HepG2 (cell line): ENCODE data around the gene DHRS12. TPM values are rescaled to one million over a fixed set of nuclear protein-coding genes. Genes with fewer than 3 reads are reported as not detected.

Experiments
- ATAC-seq: fragments of 200-7000 bp; cut with Tn5 transposase; 3 replicates; pipeline ENCODE4 v1.9.1; 2020; ENCODE audit warnings: mild to moderate bottlenecking, moderate library complexity
- BruUV-seq: library from RNA; stranded (reverse); fragments of 400-500 nt; replicated peaks from 2 replicates; lab custom pipeline; 2021; lab: Mats Ljungman, UMichigan
- CTCF ChIA-PET: fragments of 300-600 bp; formaldehyde crosslinking; extraction: SDS; loops from one replicate; lab custom pipeline; 2021; ENCODE audit warnings: low total read pairs, inconsistent platforms, low intra/inter-chr PET ratio; lab: Yijun Ruan, JAX
- POLR2A ChIA-PET: fragments of 350-600 bp; sonication (Branson Sonifier 250); formaldehyde crosslinking; loops from one replicate; lab custom pipeline; 2020; ENCODE audit warnings: antibody characterized with exemption, inconsistent platforms; lab: Yijun Ruan, JAX
- DNase-seq: peaks from one replicate; pipeline ENCODE4 v3.0.0-alpha.2; 2015; ENCODE audit warnings: low spot score
- FAIRE-seq: peaks from 3 replicates; lab custom pipeline; 2011; peaks lifted over from hg19 to GRCh38; lab: Jason Lieb, UNC
- H2AFZ ChIP-seq: one replicate; pipeline ENCODE4 v1.6.1; 2011; ENCODE audit warnings: low read length, inconsistent platforms
- H3K27ac ChIP-seq: fragments of 300-600 bp; 3 replicates; pipeline ENCODE4 v1.8.0; 2011; ENCODE audit warnings: mixed run types, mild to moderate bottlenecking, mixed read lengths, low read length, inconsistent platforms; ENCODE audit not compliant: insufficient read depth; ENCODE audit errors: extremely low read length
- H3K27me3 ChIP-seq, 2 experiments: fragments of 200-600 bp in 1 of 2; 2 replicates in 1 of 2; 3 replicates in 1 of 2; pipeline versions ENCODE4 v1.6.0 to v1.8.0; 2011; ENCODE audit warnings: low read length in 2 of 2, mild to moderate bottlenecking in 2 of 2, moderate library complexity in 2 of 2, inconsistent platforms in 1 of 2; ENCODE audit not compliant: insufficient read depth in 2 of 2, control insufficient read depth in 1 of 2
- H3K36me3 ChIP-seq, 2 experiments: fragments of 200-600 bp in 1 of 2; replicated peaks in 1 of 2; 2 replicates in 1 of 2; 3 replicates in 1 of 2; pipeline versions ENCODE4 v1.5.1 to v1.8.0; 2011; ENCODE audit warnings: low read length in 2 of 2, inconsistent platforms in 1 of 2; ENCODE audit not compliant: insufficient read depth in 2 of 2, control insufficient read depth in 1 of 2
- H3K4me1 ChIP-seq: 2 replicates; pipeline ENCODE4 v1.5.1; 2012; ENCODE audit warnings: low read length, inconsistent platforms; ENCODE audit not compliant: insufficient read depth
- H3K4me2 ChIP-seq: 2 replicates; pipeline ENCODE4 v1.6.0; 2011; ENCODE audit warnings: low read depth, low read length, inconsistent platforms
- H3K4me3 ChIP-seq, 3 experiments: fragments of 200-600 bp in 1 of 3; sonication (generic), shearing (Covaris generic) in 1 of 3; replicated peaks in 1 of 3; 2 replicates each; pipeline ENCODE4 v1.5.1; 2011 to 2016; ENCODE audit warnings: low read length in 3 of 3, inconsistent platforms in 2 of 3, low read depth in 2 of 3, mild to moderate bottlenecking in 2 of 3, control low read depth in 1 of 3, mixed read lengths in 1 of 3; ENCODE audit not compliant: insufficient read depth in 1 of 3
- H3K79me2 ChIP-seq: one replicate; pipeline ENCODE4 v1.6.1; 2011; ENCODE audit warnings: low read length, inconsistent platforms; ENCODE audit not compliant: insufficient read depth
- H3K9ac ChIP-seq: 2 replicates; pipeline ENCODE4 v1.6.0; 2011; ENCODE audit warnings: mild to moderate bottlenecking, low read depth, low read length, inconsistent platforms; ENCODE audit not compliant: insufficient read depth
- H3K9me3 ChIP-seq: 2 replicates; pipeline ENCODE4 v1.5.1; 2012; ENCODE audit warnings: mild to moderate bottlenecking, low read length
- H4K20me1 ChIP-seq: 2 replicates; pipeline ENCODE4 v1.6.0; 2011; ENCODE audit warnings: inconsistent platforms, mild to moderate bottlenecking, low read length, moderate library complexity; ENCODE audit not compliant: insufficient read depth
- BRF2 ChIP-seq: sonication (generic); formaldehyde crosslinking; IDR thresholded peaks from 2 replicates; pipeline ENCODE4 v1.8.1; 2022; ENCODE audit warnings: mild to moderate bottlenecking, missing genetic modification reagents
- HNRNPH1 ChIP-seq: fragments of 200-400 bp; formaldehyde crosslinking; optimal IDR thresholded peaks from 2 replicates; pipeline ENCODE3; 2017; ENCODE audit warnings: mild to moderate bottlenecking, low read depth, low read length
- IRF1 ChIP-seq: sonication (generic); formaldehyde crosslinking; IDR thresholded peaks from 2 replicates; pipeline ENCODE4 v1.4.0; 2020; ENCODE audit warnings: low read depth, mild to moderate bottlenecking, missing genetic modification reagents
- KLF12 ChIP-seq: sonication (generic); formaldehyde crosslinking; IDR thresholded peaks from 2 replicates; pipeline ENCODE4 v1.4.0; 2020; ENCODE audit warnings: missing genetic modification reagents, borderline replicate concordance
- NFE2 ChIP-seq: sonication (generic); formaldehyde crosslinking; IDR thresholded peaks from 2 replicates; pipeline ENCODE4 v1.4.0; 2020; ENCODE audit warnings: missing genetic modification reagents
- POGZ ChIP-seq: sonication (generic); formaldehyde crosslinking; IDR thresholded peaks from 2 replicates; pipeline ENCODE4 v1.4.0; 2020; ENCODE audit warnings: mild to moderate bottlenecking, missing genetic modification reagents
- RAD21 ChIP-seq: fragments of 450-650 bp; formaldehyde crosslinking; IDR thresholded peaks from 2 replicates; pipeline ENCODE4 v1.5.0; 2020; ENCODE audit warnings: mild to moderate bottlenecking
- ZBTB38 ChIP-seq: sonication (generic); formaldehyde crosslinking; IDR thresholded peaks from 2 replicates; pipeline ENCODE4 v1.5.1; 2020; ENCODE audit warnings: mild to moderate bottlenecking, missing genetic modification reagents
- ZMAT5 ChIP-seq: sonication (generic); formaldehyde crosslinking; IDR thresholded peaks from 2 replicates; pipeline ENCODE4 v1.5.0; 2020; ENCODE audit warnings: mild to moderate bottlenecking, low read depth, missing genetic modification reagents, borderline replicate concordance
- ZNF10 ChIP-seq: sonication (generic); formaldehyde crosslinking; IDR thresholded peaks from 2 replicates; pipeline ENCODE4 v1.4.0; 2020; ENCODE audit warnings: mild to moderate bottlenecking, low read depth, missing genetic modification reagents, borderline replicate concordance
- ZNF180 ChIP-seq: sonication (generic); formaldehyde crosslinking; IDR thresholded peaks from 2 replicates; pipeline ENCODE4 v1.4.0; 2020; ENCODE audit warnings: low read depth, missing genetic modification reagents, borderline replicate concordance
- ZNF251 ChIP-seq: sonication (generic); formaldehyde crosslinking; IDR thresholded peaks from 2 replicates; pipeline ENCODE4 v1.9.0; 2021; ENCODE audit warnings: mild to moderate bottlenecking, missing genetic modification reagents
- ZNF572 ChIP-seq: sonication (generic); formaldehyde crosslinking; IDR thresholded peaks from 2 replicates; pipeline ENCODE4 v1.5.1; 2020; ENCODE audit warnings: mild to moderate bottlenecking, missing genetic modification reagents
- ZNF614 ChIP-seq: IDR thresholded peaks from 2 replicates; pipeline ENCODE4 v1.6.1; 2018; ENCODE audit warnings: missing biosample characterization, missing genetic modification reagents, inconsistent platforms, borderline replicate concordance
- ZNF776 ChIP-seq: sonication (generic); formaldehyde crosslinking; IDR thresholded peaks from 2 replicates; pipeline ENCODE4 v1.4.0; 2020; ENCODE audit warnings: mild to moderate bottlenecking, missing genetic modification reagents
- ZSCAN9 ChIP-seq: IDR thresholded peaks from 2 replicates; pipeline ENCODE4 v1.6.1; 2016; ENCODE audit warnings: borderline replicate concordance
- WGBS: methylation state at CpG from one replicate; pipeline ENCODE4 v1.1.6; 2017; ENCODE audit warnings: low lambda C conversion rate; 5-methylcytosine and 5-hydroxymethylcytosine counted together
- in situ Hi-C: cut with HindIII; loops from 2 replicates; pipeline ENCODE4 v1.10.0; 2017; ENCODE audit warnings: low pct_unique_long_range_greater_than_20kb; ENCODE audit not compliant: extremely low pct_ligation_motif_present
- intact Hi-C: fragments of 100-400 bp; cut with micrococcal nuclease; formaldehyde crosslinking; loops from one replicate; pipeline ENCODE4 v1.10.0; 2022; ENCODE audit not compliant: unreplicated experiment
- polyA plus RNA-seq, 8 experiments: library from polyadenylated mRNA; depleted of rRNA in 3 of 8; stranded (reverse) in 7 of 8; unstranded in 1 of 8; fragments of >200 nt; fragmentation: Illumina TruSeq in 4 of 8; extraction: Trizol in 4 of 8; gene quantifications; 2 replicates each; pipeline versions ENCODE4 v1.2.1 to v1.2.3, GENCODE V29; 2011 to 2016; ENCODE audit warnings: low read depth in 4 of 8, missing spikeins in 1 of 8, mixed read lengths in 1 of 8; ENCODE audit not compliant: insufficient read depth in 1 of 8
- total RNA-seq, 5 experiments: library from RNA; depleted of rRNA; stranded (reverse); fragments of >200 nt; fragmentation: Illumina TruSeq; extraction: Trizol; gene quantifications; 2 replicates each; pipeline ENCODE4 v1.2.3, GENCODE V29; 2016; ENCODE audit warnings: low read depth in 1 of 5

DHRS12 gene
- total and polyA plus RNA-seq, 2 of the 13 experiments (the other 11 are each of a cell fraction or from before 2014, with no cell fraction given) = 7.2 to 8.4 TPM

GRCh38 chr13:51828730-51829567 lies 25.0 kb upstream of the DHRS12 start:
- CTCF ChIA-PET = no interaction called here
- no peak overlapping the region for H3K27ac ChIP-seq
- no peaks in the 10 kb centered on the region for H3K79me2 ChIP-seq
- no peak for DNase-seq
- no peak overlapping the region for H3K4me2 ChIP-seq
- in situ Hi-C loops = no loop called here
- no peak for ATAC-seq
- H3K27me3 ChIP-seq = no peaks in the 10 kb centered on the region
- H4K20me1 ChIP-seq = no peaks in the 10 kb centered on the region
- TF ChIP-seq ZNF572 (no peak), ZBTB38 (CRISPR knock-in tag) (no peak), ZNF251 (CRISPR knock-in tag) (no peak), ZMAT5 (CRISPR knock-in tag) (no peak), BRF2 (CRISPR knock-in tag) (no peak), ZSCAN9 (CRISPR knock-in tag) (no peak), NFE2 (CRISPR knock-in tag) (no peak), KLF12 (CRISPR knock-in tag) (no peak), HNRNPH1 (no peak), POGZ (no peak), IRF1 (CRISPR knock-in tag) (no peak), ZNF614 (CRISPR knock-in tag) (no peak), ZNF776 (no peak), RAD21 (CRISPR knock-in tag) (no peak), ZNF180 (CRISPR knock-in tag) (no peak), ZNF10 (no peak)
- TF ChIP-seq, all 625 proteins: peak for 0
- Histone ChIP-seq H2AFZ (no peak overlapping the region), H3K4me3 (no peak overlapping the region), H3K9me3 (no peaks in the 10 kb centered on the region), H3K4me1 (no peaks in the 10 kb centered on the region), H3K36me3 (no peaks in the 10 kb centered on the region), H3K9ac (no peak overlapping the region)
- no TSS peak for BruUV-seq
- 90% methylated on average over 8 of the region's 8 CpGs for WGBS
- no peak for FAIRE-seq
- intact Hi-C loops = no loop called here
- POLR2A ChIA-PET = interaction anchor here (0.8 kb wide), 1 partner anchor 14 kb away, joined by 3 read pairs; no protein-coding TSS in a partner anchor
